AG04449 (cell line): Measurements from ENCODE around the gene GASK1B.
A peak's percentile ranks its signal among the peaks of the same experiment; 100 is the strongest.

Experiments used
- CTCF ChIA-PET: fragments of 350-600 bp; formaldehyde crosslinking; extraction: SDS; loops from one replicate; lab custom pipeline; 2021; ENCODE audit warnings: antibody characterized with exemption; lab: Yijun Ruan, JAX
- POLR2A ChIA-PET: fragments of 400-600, 350-600 bp; formaldehyde crosslinking; extraction: SDS; loops from one replicate; lab custom pipeline; 2020; ENCODE audit warnings: antibody characterized with exemption, inconsistent platforms; lab: Yijun Ruan, JAX
- DNase-seq: peaks from one replicate; pipeline ENCODE4 v3.0.0-alpha.2; 2010; ENCODE audit warnings: low read depth, low spot score
- H3K4me3 ChIP-seq: 2 replicates; pipeline ENCODE4 v1.5.1; 2011; ENCODE audit warnings: low read depth, mild to moderate bottlenecking, control low read depth, low read length
- TF ChIP-seq, protein P1 (sequence below): IDR thresholded peaks from one replicate; pipeline ENCODE4 v1.5.1; 2011; ENCODE audit warnings: mild to moderate bottlenecking, moderate library complexity, low read length, control low read depth, inconsistent platforms; ENCODE audit not compliant: insufficient read depth; ENCODE audit errors: missing control alignments

GASK1B gene

DNA sequence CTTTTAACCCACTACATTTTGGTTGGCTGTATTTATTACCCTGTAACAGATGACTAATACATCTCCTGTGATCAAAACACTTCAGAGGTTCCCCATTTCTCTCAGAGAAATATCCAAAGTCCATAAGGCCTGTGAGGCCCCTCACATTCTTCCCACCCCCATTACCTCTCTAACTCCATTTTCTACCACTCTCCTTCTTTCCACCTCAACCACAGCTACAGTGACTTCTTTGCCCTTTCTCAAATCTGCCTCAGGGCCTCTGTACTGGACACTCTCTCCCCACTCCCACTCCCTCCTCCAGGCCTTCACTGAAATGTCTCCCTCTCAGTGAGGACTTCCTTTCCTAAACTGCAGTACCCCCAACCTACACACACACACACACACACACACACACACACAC lies 29.1 kb upstream of the GASK1B start:
- no peak for DNase-seq
- ChIA-PET CTCF (interaction anchor here (0.8 to 2.0 kb wide), 2 partner anchors 8 to 21 kb away, joined by 3 to 11 read pairs; no protein-coding TSS in a partner anchor), POLR2A (no interaction called here)
- H3K4me3 ChIP-seq: no peak overlapping the region
- TF ChIP-seq, protein P1, sequence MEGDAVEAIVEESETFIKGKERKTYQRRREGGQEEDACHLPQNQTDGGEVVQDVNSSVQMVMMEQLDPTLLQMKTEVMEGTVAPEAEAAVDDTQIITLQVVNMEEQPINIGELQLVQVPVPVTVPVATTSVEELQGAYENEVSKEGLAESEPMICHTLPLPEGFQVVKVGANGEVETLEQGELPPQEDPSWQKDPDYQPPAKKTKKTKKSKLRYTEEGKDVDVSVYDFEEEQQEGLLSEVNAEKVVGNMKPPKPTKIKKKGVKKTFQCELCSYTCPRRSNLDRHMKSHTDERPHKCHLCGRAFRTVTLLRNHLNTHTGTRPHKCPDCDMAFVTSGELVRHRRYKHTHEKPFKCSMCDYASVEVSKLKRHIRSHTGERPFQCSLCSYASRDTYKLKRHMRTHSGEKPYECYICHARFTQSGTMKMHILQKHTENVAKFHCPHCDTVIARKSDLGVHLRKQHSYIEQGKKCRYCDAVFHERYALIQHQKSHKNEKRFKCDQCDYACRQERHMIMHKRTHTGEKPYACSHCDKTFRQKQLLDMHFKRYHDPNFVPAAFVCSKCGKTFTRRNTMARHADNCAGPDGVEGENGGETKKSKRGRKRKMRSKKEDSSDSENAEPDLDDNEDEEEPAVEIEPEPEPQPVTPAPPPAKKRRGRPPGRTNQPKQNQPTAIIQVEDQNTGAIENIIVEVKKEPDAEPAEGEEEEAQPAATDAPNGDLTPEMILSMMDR: no peak

DNA sequence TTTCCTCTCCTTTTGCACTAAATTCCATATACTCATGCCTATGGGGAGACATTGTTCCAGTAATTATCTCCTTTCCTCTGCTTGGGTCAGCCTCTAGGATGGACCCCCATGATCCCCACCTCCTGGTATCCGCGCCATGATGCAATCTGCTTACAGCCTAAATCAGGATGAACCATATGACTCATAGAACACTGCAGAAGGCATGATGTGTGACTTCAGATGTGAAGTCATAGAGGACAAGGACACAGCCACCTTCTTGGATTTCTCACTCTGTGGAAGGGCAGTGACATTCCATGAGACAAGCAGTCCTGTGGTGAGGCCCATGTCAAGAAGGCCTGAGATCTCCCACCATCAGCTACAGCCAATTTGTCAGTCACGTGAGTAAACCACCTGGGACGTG lies 28.5 kb upstream of the GASK1B start:
- TF ChIP-seq, protein P1: no peak
- no peak overlapping the region for H3K4me3 ChIP-seq
- POLR2A ChIA-PET: no interaction called here
- CTCF ChIA-PET: interaction anchor here (0.8 to 2.0 kb wide), 2 partner anchors 8 to 20 kb away, joined by 3 to 11 read pairs; no protein-coding TSS in a partner anchor
- DNase-seq: no peak

DNA sequence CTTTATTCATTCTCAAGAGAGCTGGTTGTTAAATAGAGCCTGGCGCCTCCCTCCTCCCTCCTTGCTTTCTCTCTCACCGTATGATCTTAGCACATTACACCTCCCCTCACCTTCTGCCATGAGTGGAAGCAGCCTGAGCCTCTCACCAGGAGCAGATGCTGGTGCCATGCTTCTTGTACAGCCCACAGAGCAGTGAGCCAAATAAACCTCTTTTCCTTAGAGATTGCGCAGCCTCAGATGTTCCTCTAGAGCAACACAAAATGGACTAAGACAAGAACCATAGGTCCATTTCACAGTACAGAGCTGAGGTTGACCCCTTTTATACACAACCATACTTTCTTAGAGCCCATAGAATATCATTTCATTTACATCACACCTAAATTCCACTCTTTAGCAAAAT lies 27.4 kb upstream of the GASK1B start:
- ChIA-PET POLR2A (no interaction called here), CTCF (interaction anchor here (1.4 kb wide), 1 partner anchor 28 kb away, joined by 4 read pairs; no protein-coding TSS in a partner anchor)
- DNase-seq: no peak
- TF ChIP-seq, protein P1: no peak
- no peak overlapping the region for H3K4me3 ChIP-seq

DNA sequence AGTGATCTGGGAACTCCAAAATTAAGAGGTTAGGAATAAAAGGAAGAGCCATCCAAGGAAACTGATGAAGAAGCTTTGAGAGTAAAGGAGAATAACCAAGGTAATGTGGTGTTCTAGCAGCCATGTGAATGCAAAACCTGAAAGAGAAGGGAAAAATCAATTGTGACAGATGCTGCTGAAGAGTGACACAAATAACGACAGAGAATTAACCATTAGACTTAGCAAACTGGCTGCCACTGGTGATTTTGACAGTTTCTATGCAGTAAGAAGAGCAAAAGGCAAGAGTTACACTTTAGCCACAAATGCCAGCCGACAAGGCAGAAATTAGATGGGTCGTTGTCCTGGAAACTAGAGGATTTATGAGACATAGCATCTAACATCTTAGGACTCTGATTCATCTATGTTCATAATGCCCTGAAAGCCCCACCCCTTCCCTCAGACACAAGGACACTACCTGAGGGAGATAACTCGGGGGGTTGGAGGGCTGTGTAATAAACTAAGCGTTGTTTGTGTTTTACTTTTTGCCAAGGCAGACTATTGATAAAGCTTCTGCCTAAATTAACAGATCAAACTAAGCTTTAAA lies 24.5 kb upstream of the GASK1B start:
- ChIA-PET CTCF (interaction anchor here (1.1 to 2.1 kb wide), 3 partner anchors 8 to 59 kb away, joined by 3 to 5 read pairs (median 3); no protein-coding TSS in a partner anchor), POLR2A (interaction anchor here (1.0 kb wide), 1 partner anchor 13 kb away, joined by 3 read pairs; the partner anchor contains the start of gene TMEM144)
- TF ChIP-seq, protein P1: no peak

DNA sequence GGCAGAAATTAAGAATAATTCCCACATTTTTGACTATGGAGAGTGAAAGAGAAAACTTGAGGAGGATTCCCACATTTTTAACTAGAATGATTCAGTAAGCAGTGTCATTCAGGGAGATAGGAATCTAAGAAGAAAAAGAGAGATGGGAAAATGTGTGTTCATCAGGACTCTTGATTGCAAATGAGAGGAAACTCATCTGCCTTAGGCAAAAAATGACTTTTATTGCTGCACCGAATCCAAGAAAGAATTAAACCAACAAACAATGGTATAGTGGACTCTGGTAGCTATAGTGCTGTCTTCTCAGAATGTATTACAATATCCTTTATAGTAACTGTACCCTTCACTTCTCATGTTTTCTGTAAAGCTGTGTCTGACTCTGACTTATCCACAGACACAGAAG lies 22.5 kb upstream of the GASK1B start:
- DNase-seq: no peak
- ChIA-PET POLR2A (no interaction called here), CTCF (interaction anchor here (1.4 to 6.9 kb wide), 3 partner anchors 15 to 430 kb away, joined by 6 to 82 read pairs (median 55); no protein-coding TSS in a partner anchor)
- TF ChIP-seq, protein P1: no peak
- H3K4me3 ChIP-seq: no peak overlapping the region

More for the DNA sequence above, 24.5 kb upstream of the GASK1B start:
- DNase-seq: no peak
- no peak overlapping the region for H3K4me3 ChIP-seq

DNA sequence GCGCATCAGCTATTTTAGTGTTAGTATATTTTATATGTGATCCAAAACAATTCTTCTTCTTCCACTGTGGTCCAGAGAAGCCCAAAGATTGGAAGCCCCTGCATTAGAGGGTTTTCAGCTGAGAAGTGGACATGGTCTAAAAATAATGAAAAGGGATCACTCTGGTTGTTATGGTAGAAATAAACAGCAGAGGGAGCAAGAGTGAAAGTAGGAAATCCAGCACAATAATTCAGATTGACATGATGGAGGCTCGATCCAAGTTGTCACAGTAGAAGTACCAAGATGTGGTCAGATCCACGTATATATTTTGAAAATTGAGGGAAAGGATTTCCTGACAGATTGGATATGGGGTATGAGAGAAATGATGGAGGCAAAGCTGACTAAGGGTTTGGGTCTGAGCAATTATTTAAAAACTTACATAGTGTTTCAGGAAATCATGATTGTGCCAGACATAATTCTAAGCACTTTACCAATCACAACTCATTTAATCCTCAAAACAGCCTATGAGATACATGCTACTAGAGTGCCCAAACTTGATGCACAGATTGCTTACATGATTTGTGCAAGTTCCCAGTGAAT lies 20.4 kb upstream of the GASK1B start:
- H3K4me3 ChIP-seq: no peak overlapping the region
- DNase-seq: no peak
- ChIA-PET POLR2A (no interaction called here), CTCF (interaction anchor here (0.6 to 6.9 kb wide), 18 partner anchors 9 to 642 kb away, joined by 3 to 82 read pairs (median 3); partner anchors contain the start of gene TMEM144)
- TF ChIP-seq, protein P1: peak; percentile 17
